PC-9 (cell line): Measurements from ENCODE around the gene OR2F2. TPM values are rescaled to one million over a fixed set of nuclear protein-coding genes. Genes with fewer than 3 reads are reported as not detected.
A peak's percentile ranks its signal among the peaks of the same experiment; 100 is the strongest.

Source experiments
- BruUV-seq: library from RNA; stranded (reverse); fragments of 400-500 nt; replicated peaks from 2 replicates; lab custom pipeline; 2021; lab: Mats Ljungman, UMichigan
- CTCF ChIA-PET: fragments of 300-600 bp; sonication (Branson Sonifier 250); formaldehyde crosslinking; loops from one replicate; lab custom pipeline; 2022; ENCODE audit warnings: antibody characterized with exemption; lab: Charles Lee
- POLR2A ChIA-PET: fragments of 300-600 bp; sonication (Branson Sonifier 250); formaldehyde crosslinking; loops from one replicate; lab custom pipeline; 2022; ENCODE audit warnings: antibody characterized with exemption; ENCODE audit not compliant: unreplicated experiment; lab: Charles Lee
- DNase-seq, 2 experiments: peaks; one replicate each; pipeline versions ENCODE4 v3.0.0 to v3.0.0-alpha.2; 2015 to 2022; ENCODE audit warnings: mixed read lengths in 1 of 2
- H2AFZ ChIP-seq: fragments of 200-600 bp; sonication (generic); 2 replicates; pipeline ENCODE4 v1.8.1; 2017; ENCODE audit warnings: antibody characterized with exemption
- H3F3A ChIP-seq: fragments of 200-600 bp; sonication (generic); 2 replicates; pipeline ENCODE4 v1.8.1; 2017; ENCODE audit warnings: antibody characterized with exemption, mild to moderate bottlenecking, low read depth; ENCODE audit not compliant: insufficient read depth
- H3K27ac ChIP-seq: fragments of 200-600 bp; sonication (generic); 2 replicates; pipeline ENCODE4 v1.6.1; 2016; ENCODE audit warnings: mixed run types
- H3K27me3 ChIP-seq: fragments of 200-600 bp; sonication (generic); 2 replicates; pipeline ENCODE4 v1.6.1; 2016; ENCODE audit warnings: low read depth, mixed run types; ENCODE audit not compliant: insufficient read depth
- H3K36me3 ChIP-seq: fragments of 200-600 bp; sonication (generic); 2 replicates; pipeline ENCODE4 v1.6.1; 2016; ENCODE audit warnings: low read depth, mixed run types
- H3K4me1 ChIP-seq: fragments of 200-600 bp; sonication (generic); replicated peaks from 2 replicates; pipeline ENCODE4 v1.6.1; 2016; ENCODE audit warnings: mixed run types; ENCODE audit not compliant: insufficient read depth
- H3K4me2 ChIP-seq: fragments of 200-600 bp; sonication (generic); 2 replicates; pipeline ENCODE4 v1.6.1; 2017; ENCODE audit warnings: mixed run types
- H3K4me3 ChIP-seq: fragments of 200-600 bp; sonication (generic); 2 replicates; pipeline ENCODE4 v1.6.1; 2016; ENCODE audit warnings: mixed run types
- H3K79me2 ChIP-seq: fragments of 200-600 bp; sonication (generic); 2 replicates; pipeline ENCODE4 v1.6.1; 2017; ENCODE audit warnings: low read depth, mixed run types
- H3K9me2 ChIP-seq: fragments of 200-600 bp; sonication (generic); 2 replicates; pipeline ENCODE4 v1.8.1; 2017; ENCODE audit warnings: mild to moderate bottlenecking; ENCODE audit not compliant: insufficient read depth
- H3K9me3 ChIP-seq: fragments of 200-600 bp; sonication (generic); 2 replicates; pipeline ENCODE4 v1.8.1; 2016; ENCODE audit warnings: low read depth; ENCODE audit not compliant: insufficient read depth
- H4K20me1 ChIP-seq: fragments of 200-600 bp; sonication (generic); 2 replicates; pipeline ENCODE4 v1.8.1; 2017; ENCODE audit not compliant: insufficient read depth
- EZH2 ChIP-seq: fragments of 200-600 bp; sonication (generic); IDR thresholded peaks from 2 replicates; pipeline ENCODE4 v1.8.0; 2017; ENCODE audit warnings: antibody characterized with exemption, low read depth
- intact Hi-C: fragments of 100-400 bp; cut with micrococcal nuclease; formaldehyde crosslinking; loops from one replicate; pipeline ENCODE4 v1.10.0; 2022; ENCODE audit not compliant: unreplicated experiment
- total RNA-seq: library from RNA; stranded (reverse); gene quantifications from 2 replicates; pipeline ENCODE4 v1.2.3, GENCODE V29; 2021
- TF ChIP-seq, protein P1 (sequence below): fragments of 200-600 bp; sonication (generic); conservative IDR thresholded peaks from 2 replicates; pipeline ENCODE4 v1.6.1; 2017; ENCODE audit warnings: mixed run types, antibody characterized with exemption, mild to moderate bottlenecking, moderate library complexity

Gene OR2F2
- total RNA-seq, 1 experiment from 2014 or later, result not detected

DNA sequence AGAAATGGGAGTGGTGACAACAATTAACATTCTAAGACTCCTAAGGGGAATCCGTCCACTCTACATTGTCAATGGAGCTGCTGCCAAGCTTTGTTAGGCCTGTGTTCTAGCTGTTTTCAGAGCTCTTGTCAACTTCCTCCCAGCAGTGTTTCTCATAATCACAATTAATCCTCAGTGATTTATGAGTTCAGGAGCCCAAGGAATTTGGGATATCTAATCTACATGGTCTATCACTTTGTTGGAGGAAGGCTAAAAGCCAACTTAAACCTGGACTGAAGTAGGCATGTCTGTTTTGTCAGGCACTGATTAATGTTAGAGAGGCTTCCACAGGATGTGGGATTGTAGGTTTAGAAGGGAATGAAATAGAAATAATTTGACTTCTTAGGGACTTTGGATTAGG lies 10.2 kb upstream of the OR2F2 start:
- Histone ChIP-seq H3K9me3 (no peaks in the 10 kb centered on the region), H3K36me3 (no peaks in the 10 kb centered on the region), H3K79me2 (no peaks in the 10 kb centered on the region), H3K27ac (no peak overlapping the region), H3K9me2 (no peaks in the 10 kb centered on the region; the same call in none of the 2 replicates), H2AFZ (no peak overlapping the region), H3K4me3 (no peak overlapping the region), H3K4me1 (no peaks in the 10 kb centered on the region), H3K4me2 (no peak overlapping the region), H3F3A (no peaks in the 10 kb centered on the region), H4K20me1 (no peaks in the 10 kb centered on the region), H3K27me3 (no peaks in the 10 kb centered on the region)
- TF ChIP-seq, protein P1, sequence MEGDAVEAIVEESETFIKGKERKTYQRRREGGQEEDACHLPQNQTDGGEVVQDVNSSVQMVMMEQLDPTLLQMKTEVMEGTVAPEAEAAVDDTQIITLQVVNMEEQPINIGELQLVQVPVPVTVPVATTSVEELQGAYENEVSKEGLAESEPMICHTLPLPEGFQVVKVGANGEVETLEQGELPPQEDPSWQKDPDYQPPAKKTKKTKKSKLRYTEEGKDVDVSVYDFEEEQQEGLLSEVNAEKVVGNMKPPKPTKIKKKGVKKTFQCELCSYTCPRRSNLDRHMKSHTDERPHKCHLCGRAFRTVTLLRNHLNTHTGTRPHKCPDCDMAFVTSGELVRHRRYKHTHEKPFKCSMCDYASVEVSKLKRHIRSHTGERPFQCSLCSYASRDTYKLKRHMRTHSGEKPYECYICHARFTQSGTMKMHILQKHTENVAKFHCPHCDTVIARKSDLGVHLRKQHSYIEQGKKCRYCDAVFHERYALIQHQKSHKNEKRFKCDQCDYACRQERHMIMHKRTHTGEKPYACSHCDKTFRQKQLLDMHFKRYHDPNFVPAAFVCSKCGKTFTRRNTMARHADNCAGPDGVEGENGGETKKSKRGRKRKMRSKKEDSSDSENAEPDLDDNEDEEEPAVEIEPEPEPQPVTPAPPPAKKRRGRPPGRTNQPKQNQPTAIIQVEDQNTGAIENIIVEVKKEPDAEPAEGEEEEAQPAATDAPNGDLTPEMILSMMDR, result no peak
- TF ChIP-seq EZH2, result no peak
- DNase-seq, result no peak
- ChIA-PET POLR2A (interaction anchor here (0.5 kb wide), 1 partner anchor 13 kb away, joined by 7 read pairs; no protein-coding TSS in a partner anchor), CTCF (no interaction called here)
- no TSS peak for BruUV-seq
- intact Hi-C loops, result no loop called here

GRCh38 chr7:143929224-143929920 lies 5.7 kb upstream of the OR2F2 start:
- DNase-seq, result no peak
- CTCF ChIA-PET, result no interaction called here

GRCh38 chr7:143931739-143932138 lies 3.3 kb upstream of the OR2F2 start:
- Histone ChIP-seq H3K9me3 (no peaks in the 10 kb centered on the region), H3K4me2 (no peak overlapping the region), H3K36me3 (no peaks in the 10 kb centered on the region), H4K20me1 (no peaks in the 10 kb centered on the region), H2AFZ (peak overlapping the region; percentile 26; the same call in 1 of the 2 replicates), H3K4me1 (no peaks in the 10 kb centered on the region), H3K79me2 (no peaks in the 10 kb centered on the region), H3K27ac (no peak overlapping the region), H3K4me3 (no peak overlapping the region), H3K9me2 (peaks cover 3% of the 10 kb centered on the region; the same call in 1 of the 2 replicates), H3F3A (no peaks in the 10 kb centered on the region; the same call in 1 of the 2 replicates), H3K27me3 (no peaks in the 10 kb centered on the region)
- TF ChIP-seq EZH2, result no peak
- TF ChIP-seq, protein P1, result no peak
- no TSS peak for BruUV-seq
- no peak for DNase-seq
- POLR2A ChIA-PET, result no interaction called here
- intact Hi-C loops, result no loop called here
- CTCF ChIA-PET, result no interaction called here

More at GRCh38 chr7:143929224-143929920, 5.7 kb upstream of the OR2F2 start:
- H3K79me2 ChIP-seq, result no peaks in the 10 kb centered on the region
- TF ChIP-seq, protein P1, result no peak
- TF ChIP-seq EZH2, result no peak
- no peak overlapping the region for H3K4me2 ChIP-seq
- no peaks in the 10 kb centered on the region for H3K36me3 ChIP-seq
- no peaks in the 10 kb centered on the region for H3K9me3 ChIP-seq
- no peak overlapping the region for H3K27ac ChIP-seq
- no peaks in the 10 kb centered on the region for H4K20me1 ChIP-seq
- POLR2A ChIA-PET, result no interaction called here
- no peak overlapping the region for H2AFZ ChIP-seq
- no peak overlapping the region for H3K4me3 ChIP-seq
- BruUV-seq, result no TSS peak
- no peaks in the 10 kb centered on the region for H3K27me3 ChIP-seq
- intact Hi-C loops, result loop anchor here (2.0 kb wide), 1 partner anchor 15 kb away; no protein-coding TSS in a partner anchor
- no peaks in the 10 kb centered on the region for H3K4me1 ChIP-seq
- no peaks in the 10 kb centered on the region for H3F3A ChIP-seq
- no peaks in the 10 kb centered on the region for H3K9me2 ChIP-seq
